ENCODE data around the gene ZNF687. TPM values are rescaled to one million over a fixed set of nuclear protein-coding genes. Genes with fewer than 3 reads are reported as not detected.

ZNF687 gene
- total RNA-seq, 1 experiment from 2014 or later: 26.4 TPM

GRCh38 chr1:151286619-151287340, 4.7 kb downstream of the ZNF687 start:
- H3K4me1 ChIP-seq (ENCODE audit: insufficient read depth, low read length, poor library complexity, severe bottlenecking): no peaks in the 10 kb centered on the region
- TF ChIP-seq CTCF (conservative IDR thresholded peaks at IDR 0.05; ENCODE audit: low read depth, low read length) (no peak), EZH2 (IDR thresholded peaks at IDR 0.05; ENCODE audit: borderline replicate concordance, low read depth, low read length, poor library complexity, severe bottlenecking) (no peak)
- intact Hi-C loops (cut with micrococcal nuclease; ENCODE audit: unreplicated experiment): no loop called here
- H3K9me3 ChIP-seq (ENCODE audit: low read depth, low read length, poor library complexity, severe bottlenecking): no peaks in the 10 kb centered on the region
- no peak for DNase-seq (ENCODE audit: low spot score)
- ChIA-PET POLR2A (ENCODE audit: low non-redundant PET) (no interaction called here), CTCF (no interaction called here)
- peaks cover 46% of the 10 kb centered on the region for H3K36me3 ChIP-seq (ENCODE audit: insufficient read depth, low read length, poor library complexity, severe bottlenecking)
- no peak overlapping the region for H3K4me3 ChIP-seq (ENCODE audit: low read depth, low read length, poor library complexity, severe bottlenecking)
- BruUV-seq (replicated peaks): no TSS peak
- no peak overlapping the region for H3K27ac ChIP-seq (ENCODE audit: low read depth, low read length, poor library complexity, severe bottlenecking)
- H3K27me3 ChIP-seq (replicated peaks; ENCODE audit: insufficient read depth, low read depth, low read length, poor library complexity): no peaks in the 10 kb centered on the region

GRCh38 chr1:151287341-151287699, 5.2 kb downstream of the ZNF687 start:
- no TSS peak for BruUV-seq (replicated peaks)
- H3K4me1 ChIP-seq (ENCODE audit: insufficient read depth, low read length, poor library complexity, severe bottlenecking): no peaks in the 10 kb centered on the region
- H3K27ac ChIP-seq (ENCODE audit: low read depth, low read length, poor library complexity, severe bottlenecking): no peak overlapping the region
- H3K4me3 ChIP-seq (ENCODE audit: low read depth, low read length, poor library complexity, severe bottlenecking): no peak overlapping the region
- no peak for DNase-seq (ENCODE audit: low spot score)
- CTCF ChIA-PET: no interaction called here
- POLR2A ChIA-PET (ENCODE audit: low non-redundant PET): no interaction called here
- H3K36me3 ChIP-seq (ENCODE audit: insufficient read depth, low read length, poor library complexity, severe bottlenecking): peaks cover 50% of the 10 kb centered on the region
- no peaks in the 10 kb centered on the region for H3K27me3 ChIP-seq (replicated peaks; ENCODE audit: insufficient read depth, low read depth, low read length, poor library complexity)
- intact Hi-C loops (cut with micrococcal nuclease; ENCODE audit: unreplicated experiment): no loop called here
- H3K9me3 ChIP-seq (ENCODE audit: low read depth, low read length, poor library complexity, severe bottlenecking): no peaks in the 10 kb centered on the region
- TF ChIP-seq CTCF (conservative IDR thresholded peaks at IDR 0.05; ENCODE audit: low read depth, low read length): no peak

- no TSS peak for BruUV-seq (replicated peaks)
- Histone ChIP-seq H3K4me1 (ENCODE audit: insufficient read depth, low read length, poor library complexity, severe bottlenecking) (no peaks in the 10 kb centered on the region), H3K27ac (ENCODE audit: low read depth, low read length, poor library complexity, severe bottlenecking) (no peak overlapping the region), H3K9me3 (ENCODE audit: low read depth, low read length, poor library complexity, severe bottlenecking) (no peaks in the 10 kb centered on the region), H3K27me3 (replicated peaks; ENCODE audit: insufficient read depth, low read depth, low read length, poor library complexity) (no peaks in the 10 kb centered on the region), H3K36me3 (ENCODE audit: insufficient read depth, low read length, poor library complexity, severe bottlenecking) (peaks cover 56% of the 10 kb centered on the region), H3K4me3 (ENCODE audit: low read depth, low read length, poor library complexity, severe bottlenecking) (no peak overlapping the region)
- intact Hi-C loops (cut with micrococcal nuclease; ENCODE audit: unreplicated experiment): no loop called here
- no peak for DNase-seq (ENCODE audit: low spot score)
- TF ChIP-seq EZH2 (IDR thresholded peaks at IDR 0.05; ENCODE audit: borderline replicate concordance, low read depth, low read length, poor library complexity, severe bottlenecking): no peak
- TF ChIP-seq CTCF (conservative IDR thresholded peaks at IDR 0.05; ENCODE audit: low read depth, low read length): no peak
- ChIA-PET POLR2A (ENCODE audit: low non-redundant PET) (no interaction called here), CTCF (no interaction called here)
Measured at GRCh38 chr1:151287767-151288500, 5.8 kb downstream of the ZNF687 start.

Data from A673 (cell line).